GM18498 (cell line): ENCODE results near the gene WDFY2.

ENCODE experiments used
- ATAC-seq: cut with Tn5 transposase; IDR thresholded peaks from one replicate; pipeline ENCODE4 v1.9.1; 2021; ENCODE audit warnings: mild to moderate bottlenecking, moderate library complexity; ENCODE audit not compliant: unreplicated experiment

Gene WDFY2

DNA sequence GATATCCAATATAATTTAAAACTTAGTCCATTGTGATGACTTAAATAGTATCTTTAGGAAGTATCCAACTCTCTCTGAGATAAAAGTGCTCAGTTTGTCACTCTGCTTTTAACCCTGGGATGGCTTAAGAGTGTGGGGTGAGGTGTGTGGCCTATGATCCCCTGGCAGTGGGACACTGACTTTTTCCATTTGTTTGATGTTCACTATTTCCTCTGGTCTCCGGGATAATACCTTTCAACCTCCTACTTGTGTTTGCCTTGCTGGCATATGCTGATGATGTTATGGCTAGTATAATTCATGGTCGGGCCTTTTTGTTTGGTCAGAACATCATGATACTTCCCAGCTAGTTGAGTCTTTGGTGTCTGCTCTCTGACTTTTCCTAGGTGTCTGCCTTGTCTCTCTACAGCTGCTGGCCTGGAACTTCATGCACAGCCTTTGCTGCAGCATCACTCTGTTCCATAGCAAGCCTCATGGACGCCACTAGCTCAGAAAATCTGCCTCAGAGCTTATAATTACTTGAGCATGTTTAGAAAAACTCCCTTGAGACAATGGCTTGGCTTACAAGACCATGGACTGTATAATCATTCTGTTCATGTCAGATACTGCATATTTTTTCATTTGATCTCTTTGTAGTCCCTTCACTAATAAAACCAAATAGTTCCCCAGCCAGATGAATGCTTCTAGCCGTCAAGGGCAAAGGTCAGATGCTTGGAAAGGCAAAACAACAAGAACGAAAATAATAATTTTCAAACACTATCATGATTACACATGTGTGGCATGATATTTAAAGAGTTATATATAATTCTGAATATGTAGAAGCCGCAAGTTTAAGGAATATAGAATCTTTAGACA lies 75.2 kb downstream of the WDFY2 start:
- ATAC-seq = no peak

DNA sequence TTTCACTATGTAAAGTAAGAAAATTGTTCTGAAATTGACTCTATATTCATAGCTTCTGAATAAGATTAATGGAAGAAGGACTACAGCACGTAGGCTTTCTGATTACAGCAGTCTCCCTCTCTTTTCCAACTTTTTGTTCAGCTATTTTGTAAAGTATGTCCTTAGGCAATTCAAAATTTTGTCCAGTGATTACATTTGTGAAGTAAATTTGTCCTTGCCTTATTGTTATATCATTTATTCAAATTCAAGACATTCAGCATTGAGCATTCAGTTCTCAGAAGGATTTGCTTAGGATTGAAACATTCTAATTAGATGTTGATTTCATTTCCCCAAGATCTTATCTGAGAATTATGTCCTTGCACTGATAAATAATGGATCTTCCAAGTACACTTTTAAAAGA lies 76.6 kb downstream of the WDFY2 start:
- no peak for ATAC-seq

DNA sequence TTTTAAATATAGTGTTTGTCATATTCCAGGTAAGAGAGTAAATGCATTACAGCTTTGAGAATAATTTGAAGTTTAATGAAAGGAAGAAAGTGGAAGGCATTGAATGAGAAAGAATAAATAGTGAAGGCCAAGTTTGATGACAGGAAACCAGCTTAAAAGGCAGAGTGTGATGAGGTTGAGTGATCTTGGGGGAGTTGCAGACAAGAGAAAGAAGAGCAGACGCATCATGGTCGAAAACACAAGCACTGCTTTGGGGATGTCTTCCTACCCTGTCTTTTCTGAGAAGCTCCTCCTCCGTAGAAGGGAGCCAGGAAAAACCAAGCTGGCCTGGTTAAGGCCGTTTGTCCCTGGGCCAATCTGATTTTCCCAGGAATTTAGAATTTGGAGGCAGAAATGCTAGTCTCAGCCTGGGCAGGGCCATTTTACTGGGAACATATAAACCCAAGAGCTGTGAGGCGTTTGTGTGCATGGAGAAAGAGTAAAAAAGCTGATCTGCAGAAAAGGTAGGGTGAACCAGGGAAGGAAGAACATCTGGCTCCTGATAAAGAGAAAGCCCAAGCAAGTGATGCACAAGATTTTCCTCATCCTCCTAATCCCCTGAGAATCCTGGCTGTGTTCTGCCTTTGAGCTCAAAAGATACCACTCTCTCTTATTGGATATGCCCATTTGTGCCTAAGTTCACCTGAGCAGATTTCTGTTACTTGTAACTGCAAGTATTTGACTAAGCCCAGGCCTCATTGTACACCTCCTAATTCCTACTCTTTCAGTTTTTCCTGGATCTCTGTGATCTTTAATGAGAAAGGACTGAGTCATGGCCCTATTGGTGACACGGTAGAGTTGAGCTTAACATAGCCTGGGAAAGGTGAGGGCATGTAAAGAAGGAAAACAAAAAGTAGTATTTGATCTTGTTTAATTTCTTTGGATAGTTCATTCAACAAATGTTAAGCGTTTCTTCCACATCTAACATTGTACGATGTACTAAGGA lies 80.0 kb downstream of the WDFY2 start:
- no peak for ATAC-seq

DNA sequence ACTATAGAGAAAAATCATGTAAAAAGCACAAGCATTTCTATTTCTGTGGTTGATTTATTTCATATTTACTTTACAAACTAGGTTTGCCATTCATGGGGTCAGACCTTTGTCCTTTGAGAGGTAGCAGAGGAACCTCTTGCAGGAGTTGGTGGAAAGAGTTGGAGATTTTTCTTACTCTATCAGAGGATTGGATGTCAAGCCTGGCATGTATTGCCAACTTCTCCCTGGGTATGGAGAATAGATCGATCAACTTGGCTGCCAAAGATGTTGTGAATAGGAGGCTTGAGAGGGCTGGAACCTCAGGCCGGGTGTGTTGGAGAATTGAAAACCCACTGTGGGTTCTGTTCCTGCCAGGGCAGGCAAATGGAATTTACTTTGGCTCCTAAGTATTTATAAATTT lies 81.2 kb downstream of the WDFY2 start:
- no peak for ATAC-seq

DNA sequence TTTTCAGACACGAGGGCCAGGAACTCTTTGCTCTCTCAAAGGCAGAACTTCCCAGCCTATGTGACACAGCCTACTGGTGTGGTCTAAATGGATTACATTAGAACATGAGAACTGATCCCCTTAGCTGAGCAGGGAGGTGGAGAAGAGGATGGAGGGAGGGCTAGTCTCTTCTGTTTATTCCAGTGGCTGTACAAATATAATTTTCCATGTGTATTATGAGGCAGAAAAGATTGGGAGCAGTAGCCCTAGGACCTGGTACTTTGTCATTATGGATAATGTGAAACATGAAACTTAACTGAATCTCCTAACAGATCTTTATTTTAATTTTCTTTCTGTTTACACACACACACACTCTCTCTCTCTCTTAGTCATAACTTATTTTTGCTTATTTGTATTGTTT lies 82.1 kb downstream of the WDFY2 start:
- no peak for ATAC-seq

DNA sequence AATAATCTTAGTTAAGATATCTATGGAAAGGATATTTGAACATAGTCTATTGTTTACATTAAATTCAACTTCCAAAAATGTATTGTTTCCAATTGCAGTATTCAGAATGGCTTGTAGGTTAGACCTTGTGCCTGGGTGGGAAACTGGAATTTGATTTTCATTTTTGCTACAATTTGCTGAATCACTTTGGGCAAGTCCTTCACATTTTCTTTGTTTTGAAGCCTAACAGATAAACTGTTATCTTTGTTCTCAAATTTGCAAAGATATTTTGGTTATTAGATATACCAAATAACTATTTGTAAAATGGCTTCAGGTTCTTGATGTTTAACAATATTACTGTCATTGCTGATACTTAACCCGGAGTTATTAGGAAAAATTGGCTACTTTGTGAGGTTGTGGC lies 82.6 kb downstream of the WDFY2 start:
- no peak for ATAC-seq

DNA sequence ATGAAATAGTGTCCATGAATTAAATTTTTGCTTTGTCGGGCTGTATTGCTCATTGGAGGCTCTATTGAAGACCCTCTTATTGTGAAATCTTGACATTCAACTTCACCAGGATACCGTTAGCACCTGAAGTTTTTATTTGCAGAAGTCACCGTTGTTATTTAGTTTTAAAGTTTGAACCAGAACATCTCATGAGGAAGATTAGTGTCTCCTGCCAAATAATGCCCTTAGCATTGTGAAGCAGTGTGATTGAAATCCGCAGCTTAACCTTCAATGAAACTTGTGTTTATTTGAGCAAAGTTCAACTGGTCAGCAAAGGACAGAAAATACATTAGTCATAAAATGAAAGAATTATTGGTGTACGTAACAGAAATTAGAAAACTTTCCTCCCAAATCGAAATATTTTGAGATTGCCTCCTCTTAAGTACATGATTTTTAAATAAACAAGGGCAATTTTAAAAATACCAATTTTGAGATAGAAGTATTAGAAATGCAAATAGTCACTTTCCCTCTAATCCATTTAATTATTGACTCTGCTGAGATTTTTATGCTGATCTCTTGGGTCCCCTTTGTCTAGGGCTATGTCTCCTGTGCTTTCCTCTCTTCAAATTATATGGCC lies 84.4 kb downstream of the WDFY2 start:
- no peak for ATAC-seq

DNA sequence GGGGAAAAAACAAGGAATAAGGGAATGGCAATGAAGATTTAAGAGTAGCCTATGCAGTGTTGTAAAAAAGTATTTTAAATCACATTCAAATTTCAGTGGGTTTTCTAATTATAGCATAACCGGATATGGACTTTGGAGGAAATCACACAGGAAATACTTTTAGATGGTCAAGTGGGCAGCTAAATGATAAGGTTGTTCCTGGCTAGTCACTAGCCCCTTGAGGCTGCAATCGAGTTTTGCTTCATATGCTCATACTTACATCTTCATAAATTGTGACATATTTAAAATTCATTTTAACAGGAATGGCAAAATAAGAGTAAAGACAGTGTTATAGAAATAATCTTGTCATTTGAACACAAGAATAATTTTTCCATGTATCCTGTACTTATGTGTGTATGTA lies 88.9 kb downstream of the WDFY2 start:
- ATAC-seq = no peak

DNA sequence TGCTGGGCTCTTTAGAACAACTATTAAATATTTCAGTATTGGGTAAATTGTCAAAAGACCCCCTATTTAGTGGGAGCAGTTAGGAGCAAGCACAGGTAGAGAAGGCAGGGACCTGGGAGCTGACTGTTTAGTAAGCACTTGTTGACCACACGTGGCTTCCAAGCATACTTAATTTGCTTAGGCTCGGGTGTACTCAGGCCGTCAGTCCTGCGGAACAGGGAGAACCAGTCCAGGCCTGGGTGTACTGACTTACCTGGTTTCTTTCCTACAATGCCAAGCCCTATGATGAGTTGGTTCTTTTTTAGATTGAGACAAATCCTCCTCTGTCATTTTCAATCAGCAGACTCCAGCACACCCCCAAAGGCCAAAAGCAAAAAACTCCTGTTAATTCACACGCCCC lies 90.0 kb downstream of the WDFY2 start:
- ATAC-seq = no peak

DNA sequence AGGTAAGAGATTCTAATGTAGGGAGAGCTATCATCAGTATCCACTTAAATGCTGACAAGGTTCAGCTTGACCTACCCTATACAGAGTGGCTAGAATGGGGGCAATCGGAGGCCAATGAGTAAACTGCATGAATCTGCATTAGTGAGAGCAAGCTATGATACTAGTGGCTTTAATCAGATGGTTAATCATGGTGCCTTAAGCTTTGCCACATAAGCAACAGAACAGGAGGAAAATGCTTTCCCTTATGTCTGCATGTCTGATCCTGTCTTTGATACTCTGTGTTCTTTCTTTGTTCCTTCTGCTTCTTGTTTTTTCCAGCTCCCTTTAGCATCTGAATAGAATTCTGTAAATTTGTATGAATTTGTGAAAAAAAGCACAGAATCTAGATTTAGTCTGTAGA lies 91.1 kb downstream of the WDFY2 start:
- ATAC-seq = no peak

DNA sequence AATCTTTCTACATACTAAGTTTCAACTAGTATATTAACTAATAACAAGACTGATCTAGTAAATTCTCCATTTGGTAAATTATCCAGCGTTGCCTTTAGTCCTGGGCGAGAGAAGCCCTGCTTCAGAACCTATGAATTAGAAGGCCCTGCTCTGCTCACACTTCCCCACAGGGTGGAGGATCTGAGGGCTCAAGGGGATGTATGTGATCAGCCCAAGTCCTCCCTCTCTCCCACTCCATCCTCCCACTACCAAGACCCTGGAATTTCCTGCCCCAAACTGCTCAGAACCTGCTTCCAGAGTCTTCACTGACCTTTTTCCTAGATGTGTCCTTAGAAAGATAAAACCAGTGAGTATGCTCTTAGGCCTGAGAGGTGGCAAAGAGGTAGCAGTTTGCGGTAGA lies 91.6 kb downstream of the WDFY2 start:
- ATAC-seq = no peak

DNA sequence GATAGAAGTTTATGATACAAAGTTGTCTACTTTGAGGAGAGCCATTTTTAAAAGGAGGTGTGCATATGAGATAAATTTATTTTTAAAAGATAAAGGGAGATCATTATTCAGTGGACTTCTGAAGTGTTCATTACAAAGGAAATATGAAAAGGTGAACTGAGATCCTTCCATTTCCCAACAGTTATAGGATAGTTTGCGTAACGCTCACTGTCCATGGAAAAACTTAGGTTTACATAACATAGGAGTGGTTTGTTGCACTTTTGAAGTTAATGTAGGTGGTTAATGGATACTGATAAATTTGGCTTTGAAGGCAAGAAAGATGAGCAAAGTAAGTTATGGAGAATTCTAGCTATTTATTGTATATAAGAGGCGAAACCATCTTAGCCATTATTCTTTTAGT lies 92.5 kb downstream of the WDFY2 start:
- no peak for ATAC-seq

DNA sequence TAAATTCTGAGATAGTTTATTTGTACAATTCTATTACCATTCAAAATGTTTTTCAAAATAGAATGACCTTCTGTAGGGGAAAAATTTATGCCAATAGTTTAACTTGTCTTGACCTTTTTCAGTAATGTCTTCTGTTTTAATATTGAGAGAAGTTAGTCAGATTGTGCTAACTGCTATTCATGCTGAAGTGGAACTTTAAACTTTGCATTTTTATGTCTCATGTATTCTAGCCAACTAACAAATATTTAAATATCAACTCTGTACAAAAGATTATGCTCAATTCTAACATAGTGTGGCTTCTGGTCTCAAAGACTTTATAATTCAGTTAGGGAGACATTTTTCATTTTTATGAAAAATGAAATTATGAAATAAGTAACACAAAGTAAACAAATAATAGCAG lies 94.2 kb downstream of the WDFY2 start:
- no peak for ATAC-seq

DNA sequence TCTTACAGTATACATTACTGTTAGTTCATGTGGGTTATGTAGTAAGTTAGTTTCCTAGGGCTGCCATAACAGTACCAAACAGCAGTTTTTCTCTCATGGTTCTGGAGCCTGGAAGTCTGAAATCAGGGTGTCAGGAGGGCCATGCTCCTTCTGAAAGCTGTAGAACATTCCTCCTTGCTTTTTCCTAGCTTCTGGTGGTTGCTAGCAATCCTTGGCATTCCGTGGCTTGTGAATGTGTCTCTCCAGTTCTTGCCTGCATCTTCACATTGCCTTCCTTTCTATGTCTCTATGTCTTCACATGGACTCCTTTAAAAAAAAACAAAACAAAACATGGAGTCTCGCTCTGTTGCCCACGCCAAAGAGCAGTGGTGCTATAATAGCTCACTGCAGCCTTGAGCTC lies 95.4 kb downstream of the WDFY2 start:
- no peak for ATAC-seq

DNA sequence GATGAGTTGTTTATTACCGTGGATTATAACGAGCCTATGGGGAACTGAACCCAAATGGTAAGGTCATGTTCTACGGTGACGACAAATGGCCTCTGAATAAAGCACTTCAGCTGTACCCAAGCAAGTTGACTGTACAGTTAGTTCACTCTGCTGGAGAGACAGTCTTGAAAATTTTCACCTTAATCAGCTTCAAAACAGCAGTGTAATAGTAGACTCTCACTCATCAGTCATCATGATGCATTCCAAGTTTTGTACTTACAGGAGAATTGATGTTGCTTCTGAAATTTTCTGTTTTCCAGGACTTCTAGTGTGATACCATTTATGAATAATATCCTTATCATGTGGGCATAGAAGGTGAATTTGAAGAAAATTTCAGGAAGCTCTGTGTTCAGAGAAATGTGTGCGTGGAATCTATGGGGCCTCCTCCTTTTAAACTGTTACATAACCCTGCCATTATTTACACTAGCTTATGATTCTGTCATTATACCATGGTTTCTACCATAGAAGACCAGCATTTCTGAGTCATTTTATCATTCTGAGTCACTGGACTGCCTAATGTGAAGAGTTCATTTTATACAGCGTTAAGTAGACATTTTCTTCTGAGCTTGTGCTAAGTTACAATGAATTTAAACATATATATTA lies 96.9 kb downstream of the WDFY2 start:
- no peak for ATAC-seq

DNA sequence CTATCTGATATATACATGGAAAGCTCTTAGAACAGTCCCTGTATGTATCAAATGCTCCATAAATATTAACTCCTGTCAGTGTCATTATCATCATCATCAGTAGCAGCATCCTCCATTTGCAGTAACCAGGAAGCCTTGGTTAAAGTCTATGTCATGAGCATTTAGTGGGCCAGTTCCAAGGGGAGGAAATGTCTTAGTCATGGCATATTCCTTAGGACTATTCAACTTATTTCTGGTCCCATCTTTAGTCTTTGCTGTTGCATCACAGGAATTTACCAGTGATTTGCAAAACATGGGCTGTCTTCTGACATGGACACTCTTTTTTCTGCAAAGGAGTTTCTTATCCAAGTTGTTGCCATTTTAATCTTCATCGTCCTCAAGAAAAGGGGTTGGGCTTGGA lies 98.4 kb downstream of the WDFY2 start:
- ATAC-seq = no peak

DNA sequence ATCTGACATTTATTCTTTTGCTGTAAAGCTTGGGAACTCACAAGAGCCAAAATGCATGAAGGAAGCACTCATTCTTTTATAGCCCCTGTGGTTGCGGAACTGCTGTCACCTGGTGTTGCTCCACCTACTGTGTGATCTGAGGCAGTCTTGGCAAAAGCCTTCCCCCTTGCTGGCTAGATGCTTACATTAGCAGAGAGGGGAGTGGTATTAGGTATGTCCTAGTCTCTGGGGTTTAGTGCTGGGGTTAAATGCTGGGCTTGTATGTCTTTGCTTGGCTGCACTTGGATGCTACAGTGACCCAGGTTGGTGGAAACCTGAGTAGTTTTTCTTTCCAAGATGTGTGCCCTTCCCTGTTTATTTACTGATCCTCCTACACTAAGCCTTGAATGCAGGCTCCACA lies 99.3 kb downstream of the WDFY2 start:
- no peak for ATAC-seq

DNA sequence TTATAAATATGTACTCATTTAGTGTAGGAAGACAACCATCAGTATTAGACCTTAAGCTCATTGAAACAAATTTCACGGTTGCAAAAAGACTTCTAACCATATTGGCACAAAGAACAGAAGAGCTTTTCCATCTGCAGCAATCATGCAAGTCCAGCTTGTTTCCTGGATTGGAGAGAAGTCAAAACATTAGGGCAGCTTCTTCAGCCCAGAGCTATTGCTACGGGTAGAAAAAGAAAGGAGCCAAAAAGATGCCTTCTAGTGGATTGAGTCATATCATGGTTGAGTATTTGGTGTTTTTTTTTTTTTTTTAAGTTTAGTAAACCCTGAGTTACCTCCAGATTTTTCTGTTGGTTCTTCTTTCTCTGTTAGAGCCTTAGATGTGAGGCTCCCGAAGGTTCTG lies 99.8 kb downstream of the WDFY2 start:
- no peak for ATAC-seq

DNA sequence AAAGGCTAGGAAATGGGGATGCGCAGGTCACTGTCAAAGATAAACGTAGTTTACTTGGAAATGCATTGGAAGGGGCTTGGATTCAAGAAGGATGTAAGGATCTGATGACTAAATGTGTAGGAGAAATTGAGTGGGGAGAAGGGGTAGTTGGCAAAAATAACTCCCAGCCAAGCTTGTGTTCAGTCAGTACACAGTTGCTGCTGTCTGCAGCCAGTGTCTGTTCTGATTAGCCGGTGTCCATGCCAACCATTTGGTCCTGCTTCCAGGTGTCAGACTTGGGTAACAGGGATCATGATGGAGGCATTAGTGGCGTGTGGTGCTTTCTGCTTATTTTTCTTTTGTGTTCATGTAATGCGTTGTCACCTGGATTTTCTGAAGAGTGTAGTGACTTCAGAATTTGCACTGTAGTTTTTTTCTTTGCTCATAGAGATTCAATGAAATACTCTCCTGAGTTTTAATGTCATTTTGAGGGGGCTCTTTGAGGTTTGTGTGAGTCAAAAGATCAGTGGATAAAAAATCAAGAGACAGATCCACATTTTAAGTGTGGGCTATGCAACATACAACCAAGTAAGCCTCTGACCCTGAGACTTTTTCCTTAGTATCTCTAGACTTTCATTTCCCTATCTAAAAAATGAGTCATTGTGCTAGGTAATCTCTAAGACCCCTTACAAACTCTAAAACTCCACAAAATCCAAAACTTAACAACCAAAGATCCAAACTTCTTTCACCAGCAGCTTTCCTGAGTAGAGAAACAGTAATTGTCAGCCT lies 103.9 kb downstream of the WDFY2 start:
- ATAC-seq = no peak

DNA sequence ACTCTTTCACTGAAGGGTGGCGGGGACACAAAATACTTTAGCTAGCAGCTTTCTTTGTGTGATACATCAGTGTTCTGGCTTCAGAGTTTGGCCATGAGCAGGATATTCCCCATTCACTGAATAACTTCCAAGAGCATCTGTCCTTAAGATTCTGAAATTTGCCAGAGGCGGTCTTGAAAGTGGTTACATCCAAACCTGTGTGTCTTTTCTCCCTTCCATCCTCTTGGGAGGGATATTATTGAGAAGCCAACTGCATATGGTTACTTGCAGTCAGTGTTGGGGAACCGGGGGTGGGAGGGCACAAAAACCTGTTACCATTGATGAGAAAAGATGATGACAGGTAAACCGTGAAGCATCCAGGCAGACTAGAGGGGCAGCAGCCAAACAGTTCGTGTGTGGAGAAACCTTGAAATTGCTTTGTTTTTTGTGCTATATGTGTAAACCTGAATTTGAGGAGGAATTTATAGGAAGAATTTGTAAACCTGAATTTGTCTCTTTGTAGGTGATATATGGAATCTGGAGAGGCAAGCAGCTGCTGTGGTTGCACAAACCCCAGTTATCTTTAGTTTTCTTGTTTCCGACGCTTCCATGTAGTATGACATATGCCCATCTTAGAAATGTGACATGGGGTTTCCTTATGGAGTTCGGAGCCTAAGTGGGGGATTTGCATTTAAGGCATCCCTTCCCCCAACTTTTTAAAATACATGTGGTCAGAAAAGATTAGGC lies 104.8 kb downstream of the WDFY2 start:
- ATAC-seq = no peak
